Activated CD8-positive, alpha-beta memory T cell treated with anti-CD3 and anti-CD28 coated beads, Interleukin-2, amount 50 U/mL, for 24 hours (primary cell): ENCODE measurements around the gene MICALL2.
A peak's percentile ranks its signal among the peaks of the same experiment; 100 is the strongest.

Experiments
- DNase-seq: peaks from one replicate; pipeline ENCODE4 v3.0.0-alpha.2; 2020; ENCODE audit errors: extremely low read depth

The MICALL2 gene

DNA sequence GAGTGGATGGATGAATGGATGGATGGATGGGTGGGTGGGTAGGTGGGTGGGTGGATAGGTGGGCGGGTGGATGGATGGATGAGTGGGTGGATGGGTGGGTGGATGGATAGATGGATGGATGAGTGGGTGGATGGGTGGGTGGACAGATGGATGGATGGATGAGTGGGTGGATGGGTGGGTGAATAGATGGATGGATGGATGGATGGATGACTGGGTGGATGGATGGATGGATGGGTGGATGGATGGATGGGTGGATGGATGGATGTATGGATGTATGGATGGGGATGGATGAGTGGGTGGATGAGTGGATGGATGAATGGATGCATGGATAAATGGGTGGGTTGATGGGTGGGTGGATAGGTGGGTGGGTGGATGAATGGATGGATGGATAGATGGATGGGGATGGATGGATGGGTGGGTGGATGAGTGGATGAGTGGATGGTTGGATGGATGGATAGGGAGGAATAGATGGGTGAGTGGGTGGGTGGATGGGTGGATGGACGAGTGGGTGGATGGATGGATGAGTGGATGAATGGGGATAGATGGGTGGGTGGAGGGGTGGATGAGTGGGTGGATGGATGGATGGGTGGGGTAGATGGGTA, 43.8 kb downstream of the MICALL2 start:
- no peak for DNase-seq

DNA sequence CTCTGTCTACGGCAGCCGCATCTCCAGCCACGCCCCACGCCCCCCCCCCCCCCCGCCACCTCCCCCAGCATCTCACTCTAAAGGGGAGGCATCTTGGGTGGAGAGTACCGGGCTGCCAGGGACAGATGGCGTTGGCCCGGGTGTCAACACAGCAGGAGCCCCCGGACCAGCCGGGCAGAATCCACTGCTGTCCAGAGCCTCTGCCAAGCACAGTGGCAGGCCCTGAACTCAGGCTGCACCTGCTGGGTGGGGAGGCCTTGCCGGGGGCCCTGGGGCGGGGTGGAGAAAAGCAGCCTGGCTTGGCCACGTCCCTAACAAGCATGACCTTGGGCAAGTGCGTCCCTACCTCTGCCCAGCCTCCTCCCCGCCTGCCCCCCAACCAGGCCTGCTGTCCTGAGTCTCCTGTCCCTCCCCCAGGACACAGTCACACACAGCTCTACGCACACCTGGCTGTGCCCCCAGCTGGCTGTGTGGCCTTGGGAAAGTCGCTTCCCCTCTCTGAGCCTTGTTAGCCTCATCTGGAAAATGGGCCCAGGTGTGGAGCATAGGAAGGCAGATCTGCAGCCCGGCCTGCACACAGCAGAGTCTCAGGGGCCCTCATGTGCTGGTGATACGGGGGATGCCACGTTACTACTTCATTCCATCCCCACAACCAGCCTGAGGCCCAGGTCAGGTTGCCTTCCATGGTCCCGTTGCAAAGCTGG, 45.2 kb downstream of the MICALL2 start:
- no peak for DNase-seq

DNA sequence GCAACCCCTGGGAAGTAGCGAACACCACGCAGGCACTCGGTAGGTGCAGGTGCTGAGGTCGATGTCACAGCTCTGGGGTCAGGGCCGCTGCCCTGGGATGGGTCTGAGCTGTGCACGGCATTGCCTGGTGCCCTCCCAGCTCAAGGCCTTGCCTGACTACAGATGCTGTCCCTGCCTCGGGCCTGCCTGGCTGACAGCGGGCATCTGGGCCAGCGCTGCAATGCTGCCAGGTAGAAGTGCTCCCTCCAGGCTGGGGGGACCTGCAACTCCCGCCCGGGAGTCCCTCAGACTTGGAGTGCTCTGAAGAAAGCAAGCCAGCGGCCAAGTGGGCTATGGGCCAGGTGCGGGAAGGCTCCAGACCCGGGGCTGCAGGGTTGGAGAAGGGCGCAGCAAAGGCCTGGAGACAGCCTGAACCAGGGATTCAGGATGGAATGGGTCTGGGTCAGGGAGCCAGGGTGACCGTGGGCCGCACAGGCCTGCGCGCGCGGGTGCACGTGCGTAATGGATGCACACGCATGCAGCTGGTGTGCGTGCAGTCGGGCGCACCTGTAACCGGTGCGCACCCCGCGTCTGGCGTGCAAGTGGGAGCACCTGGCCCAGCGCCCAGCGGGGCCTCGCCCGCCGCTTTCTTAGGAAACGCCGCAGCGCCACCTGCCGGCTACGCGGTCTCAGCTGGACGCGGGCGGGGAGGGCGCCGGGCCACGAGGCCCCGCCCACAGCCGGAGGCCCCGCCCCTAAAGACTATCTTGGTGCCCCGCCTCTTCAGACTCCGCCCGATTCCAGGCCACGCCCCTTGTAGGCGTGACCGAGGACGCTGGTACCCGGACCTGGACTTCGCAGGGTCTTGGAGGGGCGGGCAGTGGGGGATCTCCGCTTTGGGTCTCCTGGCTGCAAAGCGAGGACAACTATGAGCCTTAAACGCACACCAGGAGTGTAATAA, 46.7 kb downstream of the MICALL2 start:
- DNase-seq, result peak; percentile 63

DNA sequence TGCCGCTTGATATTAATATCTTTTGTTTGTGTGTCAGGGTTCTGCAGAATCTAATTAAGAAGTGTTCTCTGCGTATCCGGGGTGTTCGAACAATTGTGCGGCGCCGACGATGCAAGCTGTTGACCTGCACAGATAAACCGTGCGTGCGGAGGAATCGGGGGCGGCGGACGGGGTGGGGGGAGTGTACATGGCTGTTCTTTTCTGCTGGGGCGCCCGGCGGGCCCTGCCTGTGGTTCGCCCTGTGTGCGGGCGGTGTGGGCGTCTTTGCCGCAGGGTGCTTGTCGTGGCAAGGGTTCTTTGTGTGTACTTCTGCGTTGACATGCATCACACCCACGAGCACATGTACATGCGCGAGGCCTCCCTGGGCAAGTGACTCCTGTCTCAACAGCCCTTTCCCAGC, 47.9 kb downstream of the MICALL2 start:
- no peak for DNase-seq

DNA sequence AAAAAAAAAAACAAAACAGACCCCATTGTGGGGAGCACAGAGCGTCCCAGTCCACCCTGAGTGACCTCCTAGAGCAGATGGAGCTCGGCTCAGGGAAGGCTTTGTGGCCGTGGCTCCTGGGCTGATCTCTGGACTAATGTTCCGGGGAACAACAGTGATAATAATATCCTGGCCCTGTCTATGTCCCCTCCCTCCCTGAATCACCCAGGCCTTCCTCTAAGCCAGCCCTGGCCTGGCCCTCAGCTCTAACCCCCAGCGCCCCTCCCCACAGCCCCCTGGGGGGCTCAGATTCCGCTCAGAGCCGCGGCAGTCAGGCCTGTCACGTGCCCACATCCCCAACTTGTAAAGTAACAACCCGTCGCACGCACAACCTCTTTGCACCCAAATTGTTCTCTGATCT, 48.3 kb downstream of the MICALL2 start:
- DNase-seq, result no peak

DNA sequence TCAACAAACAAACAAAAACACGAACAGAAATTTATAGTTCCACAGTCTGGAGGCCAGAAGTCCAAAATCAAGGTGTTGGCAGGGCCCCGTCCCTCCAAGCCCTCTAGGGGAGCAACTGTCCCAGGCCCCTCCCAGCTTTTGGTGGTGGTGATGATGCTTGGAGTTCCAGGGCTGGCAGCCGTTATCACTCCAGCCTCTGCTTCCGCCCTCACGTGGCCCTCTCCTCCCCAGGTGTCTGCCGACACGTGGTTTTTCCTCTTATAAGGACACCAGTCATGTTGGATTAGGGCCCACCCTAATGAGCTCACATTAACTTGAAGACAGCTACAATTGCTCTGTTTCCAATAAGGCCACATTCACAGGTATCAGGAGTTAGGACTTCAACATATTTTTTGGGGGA, 49.7 kb downstream of the MICALL2 start:
- DNase-seq, result no peak

DNA sequence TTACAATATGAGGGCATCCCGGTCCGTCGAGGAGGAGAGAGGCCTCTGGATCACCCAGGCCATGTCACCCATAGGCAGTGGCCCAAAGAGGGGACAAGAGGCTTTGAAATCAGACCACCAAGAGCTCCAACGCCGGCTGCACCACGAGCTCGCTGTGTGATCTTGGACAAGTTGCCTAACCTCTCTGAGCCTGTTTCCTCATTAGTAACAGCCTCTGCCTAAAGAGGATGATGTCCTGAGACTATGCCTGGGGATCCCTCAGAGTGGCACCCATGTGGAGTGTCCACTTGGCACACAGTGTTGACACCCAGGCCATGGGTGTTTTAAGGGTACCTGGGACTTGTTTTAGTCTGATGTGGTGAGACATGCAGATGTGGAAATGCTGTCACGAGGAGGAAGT, 50.8 kb downstream of the MICALL2 start:
- no peak for DNase-seq

DNA sequence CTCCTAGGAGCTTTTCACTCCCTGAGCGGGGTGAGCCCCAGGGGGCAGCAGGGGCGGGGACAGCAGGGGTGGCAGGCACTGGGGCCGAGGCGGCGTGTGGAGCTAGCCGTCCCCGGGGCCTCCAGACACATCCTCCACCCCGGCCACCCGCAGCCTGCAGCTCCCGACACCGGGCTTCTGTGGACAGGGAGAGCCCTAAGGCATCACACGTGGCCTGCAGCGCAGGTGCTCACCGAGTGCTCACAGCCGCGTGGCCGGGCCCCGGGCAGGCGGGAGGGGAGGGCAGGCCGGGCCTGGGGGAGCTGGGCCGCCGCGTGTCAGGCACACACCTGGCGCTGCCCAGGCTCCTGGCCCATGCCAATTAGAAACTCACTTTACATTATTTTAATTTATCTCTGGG, 51.4 kb downstream of the MICALL2 start:
- no peak for DNase-seq

DNA sequence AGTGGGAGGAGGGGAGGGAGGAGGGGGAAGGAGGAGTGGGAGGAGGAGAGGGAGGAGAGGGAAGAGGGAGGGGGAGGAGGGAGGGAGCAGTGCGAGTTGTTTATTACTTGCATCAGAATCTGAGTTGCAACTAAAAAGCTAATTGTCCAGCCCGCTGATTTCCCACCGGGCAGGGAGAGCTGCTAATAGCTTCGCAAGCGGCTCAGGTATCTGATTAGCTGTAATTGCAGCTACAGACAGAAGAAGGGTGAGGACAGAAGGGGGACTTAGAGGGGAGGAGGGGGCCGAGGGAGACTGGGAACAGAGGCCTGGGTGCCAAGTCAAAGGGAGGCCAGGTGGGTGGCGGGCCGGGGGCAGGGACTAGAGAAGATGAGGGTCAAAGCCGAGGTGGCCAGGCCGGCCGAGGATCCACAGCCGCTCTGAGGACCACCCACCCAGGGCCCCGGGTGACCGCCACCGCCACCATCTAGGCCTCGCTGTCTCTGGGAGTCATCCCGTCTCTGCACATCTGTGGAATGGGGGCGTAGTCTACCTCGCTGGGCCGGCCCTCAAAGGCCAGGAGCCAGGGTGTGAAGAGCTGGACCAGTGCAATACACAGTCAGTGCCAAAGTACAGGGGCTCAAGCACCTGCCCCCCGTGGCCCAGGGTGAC, 54.2 kb downstream of the MICALL2 start:
- no peak for DNase-seq

DNA sequence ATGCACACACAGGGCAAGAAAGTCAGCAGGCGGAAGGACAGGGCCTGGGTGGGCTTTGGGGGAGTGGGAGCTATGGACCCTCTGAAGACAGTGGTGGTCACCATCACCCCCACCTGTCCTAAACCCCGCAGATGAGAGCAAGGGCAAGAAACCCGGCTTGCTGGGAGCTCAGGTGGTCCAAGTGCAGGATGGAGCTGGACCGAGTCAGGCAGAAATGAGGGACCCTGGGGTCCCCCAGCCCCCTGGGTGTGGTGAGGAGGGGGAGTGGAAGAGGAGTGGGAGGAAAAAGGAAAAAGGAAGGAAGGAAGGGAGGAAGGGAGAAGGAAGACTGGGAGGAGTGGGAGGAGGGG, 54.8 kb downstream of the MICALL2 start:
- no peak for DNase-seq

DNA sequence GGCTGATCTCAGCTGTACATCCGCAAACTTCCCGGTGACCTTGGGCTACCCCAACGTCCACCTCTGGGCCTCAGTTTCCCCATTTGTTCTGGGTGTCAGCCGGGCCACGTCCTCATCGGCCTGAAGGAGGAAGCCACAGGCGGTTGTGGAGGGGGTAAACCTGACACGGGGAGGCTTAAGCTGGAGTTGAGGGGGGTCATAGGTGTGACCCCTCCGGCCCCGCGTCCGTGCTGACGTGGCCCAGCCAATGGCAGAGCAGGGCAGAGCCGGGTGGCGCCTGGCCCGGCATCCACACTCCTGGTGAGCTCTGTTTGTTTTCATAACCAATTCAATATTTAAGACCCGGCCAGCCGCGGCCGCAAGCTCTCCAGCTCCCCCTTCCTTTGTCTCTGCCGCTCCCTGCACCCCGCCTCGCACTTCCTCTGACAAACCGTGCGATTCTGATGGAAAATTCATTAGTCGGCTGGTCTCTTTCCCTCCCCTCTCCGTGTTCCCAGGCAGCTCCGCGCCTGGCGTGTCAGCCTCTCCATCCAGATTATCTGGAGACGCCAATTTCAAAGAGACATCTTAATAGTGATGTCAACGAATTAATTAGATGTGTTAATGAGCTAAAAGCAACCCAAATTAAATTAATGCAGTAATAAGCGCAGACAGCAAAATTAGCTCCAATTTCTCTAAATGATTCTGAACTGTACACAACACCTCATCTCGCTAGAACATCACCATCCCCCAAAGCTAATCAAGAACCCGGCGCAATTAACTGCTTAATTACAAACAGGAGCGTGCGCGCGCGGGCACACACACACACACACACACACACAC, 55.4 kb downstream of the MICALL2 start:
- no peak for DNase-seq

DNA sequence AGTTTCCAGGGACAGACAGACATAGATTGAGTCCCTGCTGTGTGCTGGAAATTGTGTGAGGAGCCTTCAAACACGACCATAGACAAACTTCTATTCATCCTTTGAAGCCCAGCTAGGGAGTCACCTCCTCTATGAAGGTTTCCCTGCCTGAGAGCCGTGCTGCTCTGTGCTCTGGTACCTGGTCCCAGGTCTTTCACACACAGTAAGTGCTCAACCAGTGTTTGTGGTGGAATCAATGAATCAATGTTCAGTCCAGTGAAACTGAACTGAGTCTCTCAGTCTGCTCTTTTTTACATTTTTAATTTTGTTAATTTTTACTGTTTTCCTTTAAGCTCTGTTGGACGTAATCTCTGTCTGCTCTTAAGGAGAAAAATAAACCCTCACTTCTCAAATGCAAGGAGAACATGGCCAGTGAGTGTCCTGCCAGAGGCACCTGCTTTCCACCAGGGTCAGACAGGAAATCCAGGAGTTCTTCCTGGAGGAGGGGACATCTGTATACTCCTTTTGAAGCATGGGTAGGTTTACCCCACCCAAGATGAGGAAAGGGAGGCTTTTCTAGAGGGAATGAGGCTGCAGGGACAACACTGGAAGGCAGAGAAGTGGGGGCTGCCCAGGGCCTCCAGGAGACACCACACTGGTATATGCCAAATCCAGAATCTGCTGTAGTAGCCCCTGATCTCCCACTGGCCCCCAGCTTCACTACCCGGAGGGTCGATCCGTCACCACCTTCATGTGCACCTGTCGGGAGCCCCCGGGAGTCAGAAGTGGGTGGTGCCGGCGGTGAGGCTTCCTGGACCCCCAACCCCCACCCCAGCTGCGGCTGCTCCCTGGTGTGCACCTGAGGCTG, 56.3 kb downstream of the MICALL2 start:
- no peak for DNase-seq

DNA sequence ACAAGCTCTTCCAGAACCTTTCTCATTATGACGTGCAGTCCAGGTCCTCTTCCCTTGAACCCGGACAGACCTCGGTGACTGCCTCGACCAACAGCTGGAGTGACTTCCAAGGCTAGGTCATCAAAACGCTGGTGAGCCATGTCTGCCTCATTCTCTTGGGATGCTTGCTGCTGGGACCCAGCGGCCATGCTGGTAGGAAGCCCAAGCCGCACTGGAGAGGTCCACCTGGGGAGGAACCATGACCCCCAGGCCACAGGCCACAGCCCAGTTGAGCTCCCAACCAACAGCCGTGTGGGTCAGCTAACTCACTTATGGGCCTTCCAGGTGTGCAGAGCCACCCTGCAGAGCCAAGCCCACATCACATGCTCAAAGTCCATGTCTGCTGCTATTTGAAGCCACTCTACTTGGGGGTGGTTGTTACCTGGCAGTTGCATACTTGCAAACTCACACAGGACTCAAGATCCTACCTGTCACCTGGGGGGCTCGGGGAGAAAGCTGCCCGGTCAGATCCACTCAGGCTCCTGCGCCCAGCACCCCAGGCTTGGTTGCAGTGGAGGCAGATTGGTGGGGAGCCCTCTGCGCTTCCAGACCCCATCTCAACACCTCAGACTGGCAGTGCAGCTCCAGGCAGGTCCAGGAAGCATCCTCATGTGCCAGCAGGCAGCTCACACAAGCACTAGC, 57.0 kb downstream of the MICALL2 start:
- no peak for DNase-seq

DNA sequence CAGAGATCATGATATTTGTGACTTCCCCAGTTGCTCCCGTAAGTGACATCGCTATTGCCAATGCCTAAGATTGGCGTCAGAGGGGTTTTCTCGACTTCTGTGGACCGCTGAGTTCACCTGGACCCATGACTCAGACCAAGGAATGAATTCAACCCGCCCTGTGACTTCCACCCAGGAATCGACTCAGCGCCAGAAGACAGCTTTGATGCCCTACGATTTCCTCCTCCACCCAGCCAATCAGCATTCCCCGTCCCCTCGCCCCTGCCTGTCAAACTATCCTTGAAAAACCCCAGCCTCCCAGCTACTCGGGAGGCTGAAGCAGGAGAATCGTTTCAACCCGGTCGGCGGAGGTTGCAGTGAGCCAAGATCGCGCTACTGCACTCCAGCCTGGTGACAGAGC, 58.3 kb downstream of the MICALL2 start:
- DNase-seq, result no peak

DNA sequence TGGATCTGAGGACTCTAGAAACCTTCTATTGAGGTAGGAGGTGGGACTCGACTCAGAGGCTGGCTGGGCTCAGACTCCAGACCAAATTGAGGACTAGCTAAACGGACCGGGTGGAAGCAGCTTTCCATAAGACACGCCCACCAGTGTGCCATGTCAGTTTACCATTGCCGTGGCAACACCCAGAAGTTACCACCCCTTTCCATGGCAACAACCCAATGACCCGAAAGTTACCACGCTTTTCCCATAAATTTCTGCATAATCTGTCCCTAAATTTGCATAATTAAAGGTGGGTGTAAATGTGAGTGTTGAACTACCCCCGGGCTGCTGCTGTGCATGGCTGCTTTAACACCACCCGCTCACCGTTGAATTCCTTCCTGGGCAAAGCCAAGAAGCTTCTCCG, 58.9 kb downstream of the MICALL2 start:
- DNase-seq, result no peak

DNA sequence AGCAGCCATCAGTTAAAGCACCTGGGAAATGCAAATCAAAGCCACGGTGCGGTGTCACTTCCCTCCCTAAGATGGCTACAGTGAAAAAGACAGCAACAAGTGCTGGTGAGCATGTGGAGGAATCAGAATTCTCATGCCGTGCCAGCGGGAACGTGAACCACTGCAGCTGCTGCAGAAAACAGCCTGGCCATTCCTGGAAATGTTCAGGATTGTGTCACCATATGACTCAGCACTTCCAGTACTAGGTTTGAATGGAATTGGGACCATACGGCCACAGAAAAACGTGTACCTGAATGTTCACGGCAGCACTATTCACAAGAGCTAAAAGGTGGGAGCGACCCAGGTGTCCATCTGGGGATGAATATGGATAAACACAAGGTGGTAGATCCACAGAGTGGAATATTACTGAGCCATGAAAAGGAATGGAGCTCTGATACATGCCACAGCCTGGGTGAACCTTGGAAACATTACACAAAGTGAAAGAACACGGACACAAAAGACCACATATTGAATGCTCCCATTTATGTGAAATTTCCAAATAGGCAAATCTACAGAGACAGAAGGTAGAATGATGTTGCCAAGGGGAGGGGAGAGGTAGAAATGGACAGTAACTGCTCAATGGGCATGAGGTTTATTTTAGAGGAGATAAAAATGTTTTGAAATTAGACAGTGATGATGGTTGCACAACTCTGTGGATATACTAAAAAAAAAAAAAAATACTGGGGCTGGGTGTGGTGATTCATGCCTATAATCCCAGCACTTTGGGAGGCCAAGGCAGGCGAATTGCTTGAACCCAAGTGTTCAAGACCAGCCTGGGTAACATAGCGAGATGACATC, 61.6 kb downstream of the MICALL2 start:
- no peak for DNase-seq

DNA sequence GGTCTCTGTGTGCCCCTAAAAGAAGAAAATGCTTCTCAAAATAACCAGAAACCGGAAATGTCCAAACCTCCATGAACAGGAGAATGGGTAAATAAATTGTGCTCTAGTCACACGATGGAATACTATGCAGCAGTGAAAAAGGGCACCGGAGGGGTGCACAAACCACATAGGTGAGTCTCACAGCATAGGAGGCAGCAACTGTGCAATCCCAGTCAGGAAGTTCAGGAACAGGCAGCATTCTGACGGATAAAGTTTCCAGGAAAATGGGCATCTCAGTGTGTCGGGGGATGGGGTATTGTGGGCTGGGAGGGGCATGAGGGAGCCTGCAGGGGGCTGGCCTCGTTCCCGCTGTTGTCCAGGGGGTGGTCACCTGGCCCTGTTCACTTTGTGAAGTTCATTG, 63.1 kb downstream of the MICALL2 start:
- DNase-seq, result no peak

DNA sequence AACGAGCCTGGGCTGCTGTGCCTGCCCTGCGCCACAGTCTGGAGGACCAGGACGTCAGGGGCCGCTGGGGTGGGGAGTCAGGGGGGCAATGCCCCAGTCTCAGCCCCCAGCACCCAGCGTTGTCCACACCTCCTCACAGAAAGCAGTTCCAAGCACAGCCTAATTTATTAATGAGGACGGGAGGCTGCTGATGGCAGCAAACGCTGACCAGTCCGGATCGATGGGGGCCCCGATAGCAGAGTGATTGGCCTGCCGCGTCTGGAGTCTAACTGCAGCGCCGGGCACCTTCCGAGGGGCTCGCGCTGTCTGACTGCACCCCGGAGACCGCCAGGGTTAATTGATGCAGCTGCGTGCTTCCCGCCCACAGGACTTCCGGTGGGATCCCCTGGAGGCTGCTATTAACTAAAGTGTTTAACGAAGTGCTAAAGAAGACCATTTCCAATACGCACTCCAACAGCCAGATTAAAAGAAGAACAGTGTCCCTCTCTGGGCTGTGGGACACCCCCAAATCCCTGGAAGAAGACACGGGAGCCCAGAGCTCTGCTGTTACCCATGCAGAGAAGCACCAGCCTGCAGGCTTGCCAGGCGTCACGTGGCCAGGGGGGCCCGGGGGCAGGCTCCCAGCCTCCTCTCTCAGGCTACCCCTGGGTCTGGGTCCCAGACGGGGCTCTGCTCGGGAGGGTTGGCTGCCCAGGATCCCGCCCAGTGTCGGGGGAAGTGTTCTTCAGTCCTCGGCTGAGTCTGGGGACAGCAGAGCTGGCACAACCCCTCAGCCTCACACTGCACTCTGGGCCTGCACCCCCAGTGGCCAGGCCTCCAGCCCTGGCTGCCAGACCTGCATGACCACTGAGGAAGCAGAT, 63.8 kb downstream of the MICALL2 start:
- no peak for DNase-seq
